SK-N-DZ (cell line): ENCODE results near the gene CACNG8.
A peak's percentile ranks its signal among the peaks of the same experiment; 100 is the strongest.

Experiments used
- DNase-seq: peaks from one replicate; pipeline ENCODE4 v3.0.0-alpha.2; 2015; ENCODE audit warnings: low spot score

Gene CACNG8

GRCh38 chr19:53961523-53962356, 997 bp upstream of the CACNG8 start:
- DNase-seq: no peak

GRCh38 chr19:53965091-53965490, 2.4 kb downstream of the CACNG8 start:
- DNase-seq: no peak

- DNase-seq: no peak
Measured at GRCh38 chr19:53966931-53967330, 4.2 kb downstream of the CACNG8 start.

- no peak for DNase-seq
Measured at GRCh38 chr19:53969366-53969765, 6.6 kb downstream of the CACNG8 start.

- no peak for DNase-seq
Measured at GRCh38 chr19:53971673-53972072, 8.9 kb downstream of the CACNG8 start.

- peak; percentile 81 for DNase-seq
Measured at GRCh38 chr19:53977429-53977990, 14.8 kb downstream of the CACNG8 start.

- peak; percentile 27 for DNase-seq
Measured at GRCh38 chr19:53977991-53978731, 15.4 kb downstream of the CACNG8 start.

- DNase-seq: no peak
Measured at GRCh38 chr19:53978975-53979801, 16.5 kb downstream of the CACNG8 start.

- DNase-seq: peak; percentile 18
Measured at GRCh38 chr19:53980539-53981375, 18.0 kb downstream of the CACNG8 start.

- no peak for DNase-seq
Measured at GRCh38 chr19:53981376-53981951, 18.7 kb downstream of the CACNG8 start.

GRCh38 chr19:53982001-53982451, 19.3 kb downstream of the CACNG8 start:
- DNase-seq: no peak

- no peak for DNase-seq
Measured at GRCh38 chr19:53982611-53983010, 19.9 kb downstream of the CACNG8 start.

- DNase-seq: no peak
Measured at GRCh38 chr19:53983457-53984289, 20.9 kb downstream of the CACNG8 start.

- no peak for DNase-seq
Measured at GRCh38 chr19:53985863-53986262, 23.1 kb downstream of the CACNG8 start.

- DNase-seq: no peak
Measured at GRCh38 chr19:53988981-53989380, 26.2 kb downstream of the CACNG8 start.

GRCh38 chr19:53989600-53990533, 27.1 kb downstream of the CACNG8 start:
- DNase-seq: no peak

- DNase-seq: peak; percentile 26
Measured at GRCh38 chr19:53991224-53992113, 28.7 kb downstream of the CACNG8 start, which contains the start of gene CACNG6. CACNG6 (plus strand) TSS chr19:53991637; CDS start chr19:53992878, 1,241 bp downstream.
